Erythroblast (primary cell): ENCODE results near the gene HFE.

Experiments used
- GATA1 ChIP-seq: IDR thresholded peaks from 2 replicates; pipeline ENCODE4 v1.6.1; 2011; ENCODE audit warnings: low read depth, mild to moderate bottlenecking, control low read depth, low read length, moderate library complexity
- POLR2A ChIP-seq: IDR thresholded peaks from 2 replicates; pipeline ENCODE4 v1.6.1; 2011; ENCODE audit warnings: mild to moderate bottlenecking, low read length

DNA sequence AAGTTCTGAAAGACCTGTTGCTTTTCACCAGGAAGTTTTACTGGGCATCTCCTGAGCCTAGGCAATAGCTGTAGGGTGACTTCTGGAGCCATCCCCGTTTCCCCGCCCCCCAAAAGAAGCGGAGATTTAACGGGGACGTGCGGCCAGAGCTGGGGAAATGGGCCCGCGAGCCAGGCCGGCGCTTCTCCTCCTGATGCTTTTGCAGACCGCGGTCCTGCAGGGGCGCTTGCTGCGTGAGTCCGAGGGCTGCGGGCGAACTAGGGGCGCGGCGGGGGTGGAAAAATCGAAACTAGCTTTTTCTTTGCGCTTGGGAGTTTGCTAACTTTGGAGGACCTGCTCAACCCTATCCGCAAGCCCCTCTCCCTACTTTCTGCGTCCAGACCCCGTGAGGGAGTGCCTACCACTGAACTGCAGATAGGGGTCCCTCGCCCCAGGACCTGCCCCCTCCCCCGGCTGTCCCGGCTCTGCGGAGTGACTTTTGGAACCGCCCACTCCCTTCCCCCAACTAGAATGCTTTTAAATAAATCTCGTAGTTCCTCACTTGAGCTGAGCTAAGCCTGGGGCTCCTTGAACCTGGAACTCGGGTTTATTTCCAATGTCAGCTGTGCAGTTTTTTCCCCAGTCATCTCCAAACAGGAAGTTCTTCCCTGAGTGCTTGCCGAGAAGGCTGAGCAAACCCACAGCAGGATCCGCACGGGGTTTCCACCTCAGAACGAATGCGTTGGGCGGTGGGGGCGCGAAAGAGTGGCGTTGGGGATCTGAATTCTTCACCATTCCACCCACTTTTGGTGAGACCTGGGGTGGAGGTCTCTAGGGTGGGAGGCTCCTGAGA is at the start of gene HFE:
- TF ChIP-seq POLR2A (no peak), GATA1 (no peak)
